Right ventricle myocardium inferior (tissue), 1 donor: ENCODE results near the gene ZNF512. TPM values are rescaled to one million over a fixed set of nuclear protein-coding genes. Genes with fewer than 3 reads are reported as not detected.
"Not testable (repeated sequence)": the region's sequence is repeated elsewhere in the genome, so short reads cannot be mapped to it uniquely, and the experiment has no call there.

Experiments used
- ATAC-seq: fragments of 200-7000 bp; cut with Tn5 transposase; one replicate; pipeline ENCODE4 v1.9.1; 2020; ENCODE audit warnings: mild to moderate bottlenecking, moderate library complexity
- DNase-seq: peaks from one replicate; pipeline ENCODE4 v3.0.0; 2021; ENCODE audit errors: missing footprints
- intact Hi-C: fragments of 100-400 bp; cut with DNase I; formaldehyde crosslinking; loops from one replicate; pipeline ENCODE4 v1.11.0; 2022
- long read RNA-seq: library from polyadenylated mRNA; unstranded; transcript quantifications from one replicate; pipeline ENCODE4 v2.0.0, GENCODE V29; 2021
- total RNA-seq: library from RNA; stranded (reverse); fragmentation: NEBNext Ultra II Directional; extraction: Animal tissue kit (Norgen Biotek cat#: 25700); gene quantifications from one replicate; pipeline ENCODE4 v1.2.1, GENCODE V29; 2021
- donor health status: DM: no; HTN: yes; CAD: no; lungs with severe emphysema.

Gene ZNF512
- total RNA-seq = 18.3 TPM
- long read RNA-seq, partial matches to known transcripts = 2 of 10 reads
- long read RNA-seq, other reads (novel, unspliced or antisense) = 2 of 10 reads

GRCh38 chr2:27582695-27583389 lies at the start of gene ZNF512:
Gene ZNF512 (plus strand): TSS chr2:27583042. CDS start chr2:27583113, 71 bp downstream.
- intact Hi-C loops = loop anchor here (5.0 kb wide), 1 partner anchor 91 kb away; no protein-coding TSS in a partner anchor
- peak; percentile 95 for DNase-seq

GRCh38 chr2:27537287-27537686 lies 45.6 kb upstream of the ZNF512 start:
- DNase-seq = no peak
- no peak for ATAC-seq
- intact Hi-C loops = no loop called here

More at GRCh38 chr2:27582695-27583389, at the start of gene ZNF512:
- peak; percentile 97 for ATAC-seq

GRCh38 chr2:27538839-27539450 lies 43.9 kb upstream of the ZNF512 start:
- ATAC-seq = not testable (repeated sequence)

GRCh38 chr2:27539649-27540048 lies 43.2 kb upstream of the ZNF512 start:
- not testable (repeated sequence) for ATAC-seq, DNase-seq

More at GRCh38 chr2:27538839-27539450, 43.9 kb upstream of the ZNF512 start:
- DNase-seq, intact Hi-C loops: not testable (repeated sequence)

GRCh38 chr2:27544143-27544821 lies 38.6 kb upstream of the ZNF512 start:
- intact Hi-C loops = no loop called here
- DNase-seq = no peak
- ATAC-seq = no peak

More at GRCh38 chr2:27539649-27540048, 43.2 kb upstream of the ZNF512 start:
- intact Hi-C loops = not testable (repeated sequence)

- ATAC-seq = no peak
- intact Hi-C loops = no loop called here
- DNase-seq = no peak
These were observed 37.3 kb upstream of the ZNF512 start for GRCh38 chr2:27545348-27546141.

- intact Hi-C loops = no loop called here
- ATAC-seq = no peak
These were observed 33.5 kb upstream of the ZNF512 start for GRCh38 chr2:27549303-27549702.

GRCh38 chr2:27551514-27551913 lies 31.3 kb upstream of the ZNF512 start:
- no peak for DNase-seq
- no peak for ATAC-seq
- intact Hi-C loops = no loop called here

More at GRCh38 chr2:27549303-27549702, 33.5 kb upstream of the ZNF512 start:
- no peak for DNase-seq

- ATAC-seq (no peak), DNase-seq (no peak)
- intact Hi-C loops = no loop called here
These were observed 29.9 kb upstream of the ZNF512 start for GRCh38 chr2:27552941-27553340.

- ATAC-seq, intact Hi-C loops, DNase-seq: not testable (repeated sequence)
These were observed 28.4 kb upstream of the ZNF512 start for GRCh38 chr2:27554451-27554850.

GRCh38 chr2:27559228-27559627 lies 23.6 kb upstream of the ZNF512 start:
- DNase-seq = no peak
- no peak for ATAC-seq

GRCh38 chr2:27561060-27561459 lies 21.8 kb upstream of the ZNF512 start:
- no peak for ATAC-seq
- DNase-seq = no peak
- intact Hi-C loops = no loop called here

More at GRCh38 chr2:27559228-27559627, 23.6 kb upstream of the ZNF512 start:
- intact Hi-C loops = no loop called here

GRCh38 chr2:27566628-27567027 lies 16.2 kb upstream of the ZNF512 start:
- no peak for DNase-seq
- no peak for ATAC-seq
- intact Hi-C loops = no loop called here

- DNase-seq (no peak), ATAC-seq (no peak)
- intact Hi-C loops = no loop called here
These were observed 13.4 kb upstream of the ZNF512 start for GRCh38 chr2:27569398-27569797.

- DNase-seq (no peak), ATAC-seq (no peak)
- intact Hi-C loops = no loop called here
These were observed 11.6 kb upstream of the ZNF512 start for GRCh38 chr2:27571197-27571596.

- no peak for ATAC-seq
- intact Hi-C loops = no loop called here
- DNase-seq = no peak
These were observed 11.2 kb upstream of the ZNF512 start for GRCh38 chr2:27571681-27572080.

- intact Hi-C loops = no loop called here
- ATAC-seq = no peak
- no peak for DNase-seq
These were observed 10.4 kb upstream of the ZNF512 start for GRCh38 chr2:27572439-27572838.

GRCh38 chr2:27572998-27573429 lies 9.8 kb upstream of the ZNF512 start:
- intact Hi-C loops = no loop called here
- ATAC-seq = no peak
- DNase-seq = no peak

GRCh38 chr2:27573452-27573851 lies 9.4 kb upstream of the ZNF512 start:
- ATAC-seq = no peak
- no peak for DNase-seq
- intact Hi-C loops = no loop called here
